Pulmonary artery endothelial cell (primary cell): ENCODE data around the gene KRTAP4-3. TPM values are rescaled to one million over a fixed set of nuclear protein-coding genes. Genes with fewer than 3 reads are reported as not detected.
"Not testable (repeated sequence)": the region's sequence is repeated elsewhere in the genome, so short reads cannot be mapped to it uniquely, and the experiment has no call there.

ENCODE experiments used
- DNase-seq: peaks from one replicate; pipeline ENCODE4 v3.0.0-alpha.2; 2011; ENCODE audit warnings: low read depth, low spot score
- total RNA-seq: library from RNA; depleted of rRNA; stranded (reverse); fragments of >200 nt; gene quantifications from 2 replicates; pipeline ENCODE4 v1.2.3, GENCODE V29; 2014

KRTAP4-3 gene
- total RNA-seq, 1 donor from 2014 or later = not detected

DNA sequence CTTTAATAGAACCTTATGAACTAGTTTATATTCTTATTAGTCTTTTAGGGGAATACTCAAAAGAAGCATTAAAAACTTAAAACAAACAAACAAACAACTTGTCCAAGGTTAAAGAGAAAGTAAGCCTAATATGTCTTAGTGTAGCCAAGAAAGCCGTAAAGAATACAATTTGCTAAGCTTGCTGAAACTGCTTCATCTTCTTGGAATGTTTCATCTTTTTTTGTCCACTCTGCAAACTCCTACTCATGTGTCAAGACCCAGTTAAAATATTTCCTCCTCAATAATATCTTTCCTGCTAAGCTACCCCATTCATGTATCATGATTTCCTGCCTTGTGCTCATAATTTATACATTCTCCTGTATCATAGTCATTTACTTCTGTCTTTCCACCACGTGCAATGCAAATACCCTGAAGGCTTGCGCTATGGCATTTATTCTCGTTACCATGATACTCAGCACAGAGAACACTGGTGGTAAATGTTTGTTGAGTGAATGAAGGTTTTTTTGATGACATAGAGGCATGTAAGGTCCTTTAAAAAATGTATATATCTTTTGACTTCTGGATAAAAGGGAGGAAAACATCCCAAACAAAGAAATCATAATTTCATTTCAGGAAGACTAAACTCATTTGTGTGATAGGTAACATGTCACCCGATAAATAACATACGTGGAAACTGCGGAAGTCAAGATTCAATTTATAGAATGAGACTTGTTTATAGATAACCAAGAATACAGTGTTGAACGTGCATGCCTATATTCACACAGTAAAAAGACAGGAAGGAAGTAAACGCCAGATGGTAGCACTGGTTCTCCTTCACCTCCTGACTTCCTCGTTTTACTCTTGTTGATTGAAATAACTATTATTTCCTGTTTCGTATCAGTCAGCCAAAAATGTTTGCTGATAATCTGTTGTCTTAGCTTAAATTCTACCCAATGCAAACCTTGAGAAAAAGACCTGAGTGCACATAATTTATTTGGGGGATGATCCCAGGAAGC lies 48.0 kb downstream of the KRTAP4-3 start:
- DNase-seq = peak; percentile 4

DNA sequence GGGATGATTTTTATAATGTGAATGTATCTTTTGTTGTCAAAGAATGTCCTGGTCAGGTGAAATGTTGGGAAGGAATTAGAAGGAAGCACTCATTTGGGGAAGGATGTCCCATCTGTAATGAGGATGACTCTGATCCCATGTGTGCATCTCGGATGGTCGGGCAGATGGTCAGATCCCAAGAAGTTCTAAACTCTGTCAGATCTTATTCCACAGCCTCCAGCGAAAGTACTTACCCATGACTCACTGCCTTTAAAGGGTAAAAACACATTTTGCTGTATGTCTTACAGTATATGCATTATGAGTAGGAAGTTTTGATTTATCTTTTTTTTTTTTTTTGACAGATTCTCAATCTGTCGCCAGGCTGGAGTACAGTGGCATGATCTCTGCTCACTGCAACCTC lies 49.3 kb downstream of the KRTAP4-3 start:
- DNase-seq = no peak

DNA sequence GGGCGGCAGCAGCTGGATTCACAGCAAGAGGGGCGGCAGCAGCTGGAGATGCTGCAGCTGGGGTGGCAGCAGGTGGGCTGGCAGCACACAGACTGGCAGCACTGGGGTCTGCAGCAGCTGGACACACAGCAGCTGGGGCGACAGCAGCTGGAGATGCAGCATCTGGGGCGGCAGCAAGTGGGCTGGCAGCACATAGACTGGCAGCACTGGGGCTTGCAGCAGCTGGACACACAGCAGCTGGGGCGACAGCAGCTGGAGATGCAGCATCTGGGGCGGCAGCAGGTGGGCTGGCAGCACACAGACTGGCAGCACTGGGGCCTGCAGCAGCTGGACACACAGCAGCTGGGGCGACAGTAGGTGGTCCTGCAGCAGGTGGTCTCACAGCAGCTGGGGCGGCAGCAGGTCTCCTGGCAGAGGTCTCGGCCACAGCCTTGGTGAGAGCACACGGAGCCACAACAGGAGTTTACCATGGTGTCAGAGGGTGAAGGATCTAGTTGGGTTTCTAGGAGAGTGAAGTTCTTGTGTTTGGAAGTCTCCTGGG lies 50.1 kb downstream of the KRTAP4-3 start, which contains the start of gene KRTAP4-11:
KRTAP4-11 (minus strand) TSS at position 528 of the 541 bp plus-strand sequence; CDS start at position 470, 58 bp downstream.
- not testable (repeated sequence) for DNase-seq

Other genes with a start within 250 kb of the KRTAP4-3 start
- gene KRT23, start 230.6 kb downstream of the KRTAP4-3 start, total RNA-seq = not detected in 2 replicates
- gene KRT39, start 201.3 kb downstream of the KRTAP4-3 start, total RNA-seq = not detected in 2 replicates
- not detected in 2 replicates for gene KRT40, start 183.9 kb downstream of the KRTAP4-3 start, total RNA-seq
- not detected in 2 replicates for gene KRTAP3-3, start 174.1 kb downstream of the KRTAP4-3 start, total RNA-seq
- not detected in 2 replicates for gene KRTAP3-2, start 168.3 kb downstream of the KRTAP4-3 start, total RNA-seq
- gene KRTAP3-1, start 159.1 kb downstream of the KRTAP4-3 start, total RNA-seq = not detected in 2 replicates
- gene KRTAP1-5, start 141.0 kb downstream of the KRTAP4-3 start, total RNA-seq = not detected in 2 replicates
- not detected in 2 replicates for gene KRTAP1-4, start 138.0 kb downstream of the KRTAP4-3 start, total RNA-seq
- gene KRTAP1-3, start 133.3 kb downstream of the KRTAP4-3 start, total RNA-seq = not detected in 2 replicates
- not detected in 2 replicates for gene KRTAP1-1, start 126.8 kb downstream of the KRTAP4-3 start, total RNA-seq
- gene KRTAP2-1, start 120.9 kb downstream of the KRTAP4-3 start, total RNA-seq = not detected in 2 replicates
- not detected in 2 replicates for gene KRTAP2-2, start 113.0 kb downstream of the KRTAP4-3 start, total RNA-seq
- gene KRTAP2-3, start 108.1 kb downstream of the KRTAP4-3 start, total RNA-seq = not detected in 2 replicates
- gene KRTAP2-4, start 102.3 kb downstream of the KRTAP4-3 start, total RNA-seq = not detected in 2 replicates
- gene KRTAP4-7, start 84.1 kb downstream of the KRTAP4-3 start, total RNA-seq = not detected in 2 replicates
- not detected in 2 replicates for gene KRTAP4-8, start 70.1 kb downstream of the KRTAP4-3 start, total RNA-seq
- gene KRTAP4-16, start 66.0 kb downstream of the KRTAP4-3 start, total RNA-seq = not detected in 2 replicates
- not detected in 2 replicates for gene KRTAP4-9, start 62.8 kb downstream of the KRTAP4-3 start, total RNA-seq
- gene KRTAP4-11, start 49.8 kb downstream of the KRTAP4-3 start, total RNA-seq = not detected in 2 replicates
- gene KRTAP4-12, start 44.0 kb downstream of the KRTAP4-3 start, total RNA-seq = not detected in 2 replicates
- gene KRTAP4-6, start 27.7 kb downstream of the KRTAP4-3 start, total RNA-seq = not detected in 2 replicates
- gene KRTAP4-5, start 18.4 kb downstream of the KRTAP4-3 start, total RNA-seq = not detected in 2 replicates
- not detected in 2 replicates for gene KRTAP4-4, start 7.5 kb downstream of the KRTAP4-3 start, total RNA-seq
- gene KRTAP4-2, start 10.0 kb upstream of the KRTAP4-3 start, total RNA-seq = not detected in 2 replicates
- gene KRTAP4-1, start 16.7 kb upstream of the KRTAP4-3 start, total RNA-seq = not detected in 2 replicates
- gene KRTAP9-1, start 21.7 kb upstream of the KRTAP4-3 start, total RNA-seq = not detected in 2 replicates
- not detected in 2 replicates for gene KRTAP9-2, start 58.4 kb upstream of the KRTAP4-3 start, total RNA-seq
- gene KRTAP9-3, start 64.2 kb upstream of the KRTAP4-3 start, total RNA-seq = not detected in 2 replicates
- gene KRTAP9-8, start 69.8 kb upstream of the KRTAP4-3 start, total RNA-seq = not detected in 2 replicates
- gene KRTAP9-4, start 81.5 kb upstream of the KRTAP4-3 start, total RNA-seq = not detected in 2 replicates
- gene KRTAP9-9, start 87.2 kb upstream of the KRTAP4-3 start, total RNA-seq = not detected in 2 replicates
- not detected in 2 replicates for gene KRTAP9-6, start 97.2 kb upstream of the KRTAP4-3 start, total RNA-seq
- not detected in 2 replicates for gene KRTAP9-7, start 107.5 kb upstream of the KRTAP4-3 start, total RNA-seq
- not detected in 2 replicates for gene KRTAP29-1, start 134.6 kb upstream of the KRTAP4-3 start, total RNA-seq
- not detected in 2 replicates for gene KRTAP16-1, start 141.1 kb upstream of the KRTAP4-3 start, total RNA-seq
- gene KRTAP17-1, start 147.5 kb upstream of the KRTAP4-3 start, total RNA-seq = not detected in 2 replicates
- not detected in 2 replicates for gene KRT33A, start 182.6 kb upstream of the KRTAP4-3 start, total RNA-seq
- gene KRT33B, start 201.6 kb upstream of the KRTAP4-3 start, total RNA-seq = not detected in 2 replicates
- not detected in 2 replicates for gene KRT34, start 214.1 kb upstream of the KRTAP4-3 start, total RNA-seq
- not detected in 2 replicates for gene KRT31, start 229.4 kb upstream of the KRTAP4-3 start, total RNA-seq